Cerebellar nuclear complex (tissue), 1 donor: ENCODE results near the gene KIRREL1.

ENCODE experiments used
- DNase-seq, 2 experiments: peaks; one replicate each; lab custom pipeline; 2025; lab: John Stamatoyannopoulos, UW

The KIRREL1 gene

GRCh38 chr1:158007667-158008386, 14.4 kb downstream of the KIRREL1 start:
- no peak for DNase-seq

- no peak for DNase-seq
These were observed 15.2 kb downstream of the KIRREL1 start for GRCh38 chr1:158008630-158009029.

- no peak for DNase-seq
These were observed 18.3 kb downstream of the KIRREL1 start for GRCh38 chr1:158011714-158012113.

- DNase-seq = no peak
These were observed 20.6 kb downstream of the KIRREL1 start for GRCh38 chr1:158013840-158014730.

DNA sequence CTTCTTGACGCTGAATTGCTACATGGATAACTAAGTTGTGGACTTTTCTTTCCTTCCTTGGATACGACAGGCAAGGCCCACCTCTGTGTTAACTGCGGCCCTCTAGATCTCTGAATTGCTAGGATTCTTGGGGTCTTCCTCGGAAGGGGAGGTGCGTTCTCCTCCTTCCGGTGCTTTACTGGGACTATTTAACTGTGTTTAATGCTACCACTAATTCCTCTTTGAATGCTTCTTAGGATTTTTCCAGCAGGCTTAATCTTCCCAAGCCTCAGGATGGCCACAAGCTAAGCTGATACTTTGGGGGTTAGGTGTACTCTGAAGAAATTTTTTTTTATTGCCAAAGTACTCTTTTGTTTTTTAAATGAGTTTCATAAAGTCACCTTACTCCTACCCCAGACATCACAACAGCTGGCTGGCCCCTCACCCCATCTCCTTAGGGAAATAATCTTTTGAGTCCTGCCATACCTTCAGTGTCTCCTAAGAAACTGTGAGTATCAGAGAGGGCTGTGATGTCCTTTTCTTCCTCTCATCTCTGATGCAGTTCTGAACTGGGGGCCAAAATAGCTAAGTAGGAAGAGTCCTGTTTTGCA, 21.4 kb downstream of the KIRREL1 start:
- no peak for DNase-seq

GRCh38 chr1:158016651-158017335, 23.3 kb downstream of the KIRREL1 start:
- DNase-seq = no peak

GRCh38 chr1:158017800-158018595, 24.6 kb downstream of the KIRREL1 start:
- DNase-seq = no peak

GRCh38 chr1:158019171-158019868, 25.9 kb downstream of the KIRREL1 start:
- no peak for DNase-seq

DNA sequence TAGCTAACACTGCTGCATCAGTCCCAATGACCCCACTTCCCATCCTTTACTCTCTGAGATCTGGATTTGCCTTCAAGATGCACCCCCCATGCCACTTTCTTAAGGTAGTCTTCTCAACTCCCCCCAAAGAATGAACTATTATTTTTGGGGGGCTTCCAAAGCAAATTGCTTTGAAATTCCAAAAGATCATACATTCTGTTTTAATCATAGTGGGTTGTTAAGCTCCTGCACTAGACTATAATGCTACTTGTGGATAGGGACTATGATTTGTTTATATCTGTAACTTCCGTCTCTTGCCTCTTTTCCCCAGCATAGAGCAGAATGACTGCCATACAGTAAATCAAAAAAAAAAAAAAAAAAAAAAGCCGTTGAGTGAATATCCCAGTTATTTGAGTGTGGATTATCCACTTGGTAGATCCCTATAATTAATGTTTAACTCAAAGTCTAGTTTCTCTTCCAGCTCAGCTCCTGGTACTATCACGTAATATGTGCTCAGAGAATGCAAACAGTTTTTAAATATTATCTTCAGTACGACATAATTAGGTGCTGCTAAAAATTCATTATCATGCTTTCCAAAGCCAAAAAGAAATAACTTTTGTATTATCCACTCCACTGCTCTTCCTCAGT, 26.9 kb downstream of the KIRREL1 start:
- DNase-seq = no peak

GRCh38 chr1:158020886-158021620, 27.6 kb downstream of the KIRREL1 start:
- DNase-seq = no peak

- no peak for DNase-seq
These were observed 28.3 kb downstream of the KIRREL1 start for GRCh38 chr1:158021721-158022120.

DNA sequence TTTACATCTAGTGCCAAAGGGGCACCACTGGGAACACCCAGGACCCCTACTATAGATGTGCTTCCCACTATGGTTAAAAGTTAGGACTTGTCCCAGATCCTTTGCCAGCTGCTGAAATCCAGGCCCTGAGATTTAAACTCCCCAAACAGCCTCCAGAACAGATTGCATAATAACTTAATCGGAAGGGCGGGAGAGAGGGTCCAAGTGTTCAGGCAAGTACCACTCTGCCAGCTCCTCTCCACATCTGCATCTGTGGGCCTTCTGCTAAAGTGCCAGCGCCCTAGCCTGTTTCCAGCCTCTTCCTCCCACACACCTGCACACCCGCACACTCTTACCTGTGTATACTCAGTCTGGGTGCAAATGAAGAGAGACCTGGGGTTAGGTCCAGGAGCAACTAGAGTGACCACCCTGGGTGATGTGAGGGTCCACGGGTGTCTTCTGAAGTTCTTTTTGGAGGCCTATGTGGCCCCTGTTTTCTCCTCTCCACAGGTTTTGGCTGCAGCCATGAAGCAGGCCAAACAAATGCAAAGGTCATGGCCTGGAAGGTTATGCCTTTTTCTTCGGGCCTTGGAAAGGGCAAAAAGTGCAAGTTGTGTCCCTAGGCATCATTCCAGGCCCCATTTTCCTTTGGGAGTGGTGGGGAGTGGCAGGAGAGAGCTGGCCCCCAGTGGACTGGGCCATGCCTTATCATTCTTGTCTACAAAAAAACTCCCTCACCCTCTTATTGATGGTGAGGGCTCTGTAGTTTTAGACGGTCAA, 29.3 kb downstream of the KIRREL1 start:
- DNase-seq = no peak

GRCh38 chr1:158024737-158025136, 31.3 kb downstream of the KIRREL1 start:
- DNase-seq = no peak

- DNase-seq = no peak
These were observed 32.3 kb downstream of the KIRREL1 start for GRCh38 chr1:158025576-158026230.

GRCh38 chr1:158026651-158027050, 33.2 kb downstream of the KIRREL1 start:
- DNase-seq = no peak

DNA sequence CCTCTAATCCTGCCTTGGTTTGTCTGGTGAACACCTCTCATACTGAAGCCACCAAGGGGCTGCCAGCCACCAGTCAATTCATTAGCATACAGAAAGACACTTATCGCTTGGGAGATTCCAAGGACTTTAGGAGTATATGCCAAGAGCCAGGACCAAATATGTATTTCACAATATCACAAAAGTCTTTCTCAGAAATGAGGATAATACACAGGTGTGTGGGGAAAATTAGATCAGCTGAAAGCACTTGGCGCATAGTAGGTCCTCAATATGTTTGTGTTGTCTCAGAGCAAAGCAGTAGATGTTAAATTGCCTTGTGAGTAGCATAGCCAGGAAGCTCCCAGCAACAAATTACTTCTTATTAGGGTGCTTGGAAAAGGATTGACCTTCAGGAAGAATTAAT, 34.1 kb downstream of the KIRREL1 start:
- DNase-seq = no peak

GRCh38 chr1:158028969-158029368, 35.5 kb downstream of the KIRREL1 start:
- DNase-seq = no peak

GRCh38 chr1:158035014-158035413, 41.6 kb downstream of the KIRREL1 start:
- no peak for DNase-seq
